Stimulated activated CD8-positive, alpha-beta memory T cell treated with anti-CD3 and anti-CD28 coated beads, Interleukin-4, amount 100 ng/mL, for 4 hours (primary cell): ENCODE measurements around the gene CROCC2.

Source experiments
- DNase-seq, 2 donors: peaks; one replicate each; pipeline ENCODE4 v3.0.0-alpha.2; 2020; ENCODE audit warnings: low read depth in 2 of 2, low spot score in 1 of 2

The CROCC2 gene

GRCh38 chr2:240906141-240906910 lies at the start of gene CROCC2:
Gene CROCC2, plus strand, starts transcription at chr2:240906336. Its CDS starts 178 bp downstream, at chr2:240906514.
- no peak for DNase-seq

DNA sequence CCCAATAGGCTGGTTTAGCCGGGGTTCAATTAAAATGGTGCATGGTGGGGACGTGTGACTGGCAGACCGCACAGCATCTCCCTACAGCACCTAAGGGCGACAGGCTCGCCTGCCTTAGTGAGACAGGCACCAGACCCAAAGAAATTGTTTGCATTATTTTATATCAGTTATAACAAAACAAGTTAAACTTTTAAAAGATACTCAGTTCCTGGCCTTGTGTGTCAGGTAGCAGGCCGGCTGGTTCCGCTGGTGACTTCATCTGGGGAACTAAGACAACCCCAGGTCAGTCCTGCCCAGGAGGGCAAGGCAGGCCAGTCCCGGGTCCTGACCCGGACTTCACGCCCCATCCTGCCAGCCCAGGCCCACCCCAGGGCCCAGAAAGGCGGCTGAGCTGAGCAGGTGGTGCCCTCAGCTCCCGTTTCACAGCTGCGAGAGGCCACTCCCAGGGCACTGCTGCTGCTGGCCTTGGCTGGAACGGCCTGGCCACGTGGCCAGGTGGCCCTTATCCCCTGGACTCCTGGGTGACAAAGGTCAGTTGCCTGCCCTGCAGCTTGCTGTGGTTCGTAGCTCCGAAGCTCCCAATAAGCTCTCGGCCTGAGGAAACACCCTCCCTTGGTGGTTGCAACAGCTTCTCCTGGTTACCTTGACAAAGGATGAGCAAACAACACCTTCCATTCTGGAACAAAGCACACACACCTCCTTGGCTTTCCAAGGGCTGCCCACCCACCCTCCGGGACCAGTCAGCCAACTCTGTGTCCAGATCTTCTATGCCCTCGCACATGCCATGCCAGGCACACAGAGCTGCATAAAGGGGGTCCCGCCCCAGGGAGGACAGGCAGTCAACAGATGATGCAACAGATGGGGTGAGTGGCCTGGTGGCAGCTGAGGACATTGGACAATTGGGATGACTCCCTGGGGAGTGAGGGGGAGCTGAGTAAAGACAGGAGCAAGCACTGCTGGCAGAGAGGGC lies 48.8 kb upstream of the CROCC2 start:
- DNase-seq, result no peak

GRCh38 chr2:240858321-240858720 lies 47.8 kb upstream of the CROCC2 start:
- DNase-seq, result no peak

DNA sequence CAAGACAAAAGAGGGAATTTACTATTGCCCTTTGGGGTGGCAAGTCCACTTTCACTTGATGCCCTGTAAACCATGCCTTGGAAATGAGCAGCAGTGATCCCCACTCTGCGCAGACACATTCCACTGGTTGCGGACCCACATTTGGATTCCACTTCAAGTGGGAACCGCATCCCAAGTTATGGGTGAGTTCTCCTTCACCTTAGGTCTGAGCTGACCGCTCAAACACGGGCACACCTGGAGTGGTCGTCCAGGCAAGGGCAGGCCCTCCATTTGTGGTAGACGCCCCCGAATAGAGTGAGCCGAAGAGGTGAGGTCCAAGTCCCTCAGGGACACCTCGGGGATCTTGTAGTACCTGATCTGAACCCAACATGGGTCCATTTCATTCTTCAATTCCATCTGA lies 47.3 kb upstream of the CROCC2 start:
- DNase-seq, result no peak

GRCh38 chr2:240861547-240861946 lies 44.6 kb upstream of the CROCC2 start:
- DNase-seq, result no peak

- no peak for DNase-seq
Measured at GRCh38 chr2:240864475-240864874, 41.7 kb upstream of the CROCC2 start.

GRCh38 chr2:240865391-240865790 lies 40.7 kb upstream of the CROCC2 start:
- no peak for DNase-seq

DNA sequence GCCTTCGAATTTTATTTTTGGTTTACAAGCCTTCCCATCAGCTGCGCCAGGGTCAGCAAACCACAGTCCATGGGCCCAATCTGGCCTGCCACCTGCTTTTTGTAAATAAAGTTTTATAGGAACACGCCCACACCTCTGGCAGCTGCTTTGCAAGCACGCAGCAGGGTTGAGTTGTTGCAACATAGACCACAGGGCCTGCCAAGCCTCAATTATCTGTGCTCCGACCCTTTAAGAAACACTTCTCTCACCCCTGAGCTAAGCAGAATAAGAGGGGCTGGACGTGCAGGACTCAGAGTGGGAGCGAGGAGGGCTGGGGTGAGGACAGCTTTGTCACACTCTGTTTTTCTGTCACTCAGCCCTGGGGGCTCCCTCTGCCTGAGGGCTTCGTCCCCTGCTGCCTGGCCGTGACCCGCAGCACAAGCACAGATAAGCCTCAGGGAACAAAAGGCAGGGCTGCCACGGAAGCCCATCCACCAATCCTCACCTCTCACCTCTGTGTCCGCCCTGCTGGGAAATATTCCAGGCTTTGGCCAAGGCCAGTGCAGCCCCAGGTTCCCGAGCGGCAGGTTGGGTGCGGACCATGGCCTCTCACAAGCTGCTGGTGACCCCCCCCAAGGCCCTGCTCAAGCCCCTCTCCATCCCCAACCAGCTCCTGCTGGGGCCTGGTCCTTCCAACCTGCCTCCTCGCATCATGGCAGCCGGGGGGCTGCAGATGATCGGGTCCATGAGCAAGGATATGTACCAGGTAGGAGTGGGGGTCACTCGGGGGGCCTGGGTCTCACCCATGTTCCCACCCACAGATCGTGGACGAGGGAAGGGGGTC lies 37.6 kb upstream of the CROCC2 start, which contains the start of gene AGXT:
Gene AGXT (plus strand): TSS at position 539 of the 823 bp plus-strand sequence. CDS start 42 bp downstream, at position 581.
- no peak for DNase-seq

GRCh38 chr2:240869109-240869955 lies 36.8 kb upstream of the CROCC2 start:
- DNase-seq, result no peak

DNA sequence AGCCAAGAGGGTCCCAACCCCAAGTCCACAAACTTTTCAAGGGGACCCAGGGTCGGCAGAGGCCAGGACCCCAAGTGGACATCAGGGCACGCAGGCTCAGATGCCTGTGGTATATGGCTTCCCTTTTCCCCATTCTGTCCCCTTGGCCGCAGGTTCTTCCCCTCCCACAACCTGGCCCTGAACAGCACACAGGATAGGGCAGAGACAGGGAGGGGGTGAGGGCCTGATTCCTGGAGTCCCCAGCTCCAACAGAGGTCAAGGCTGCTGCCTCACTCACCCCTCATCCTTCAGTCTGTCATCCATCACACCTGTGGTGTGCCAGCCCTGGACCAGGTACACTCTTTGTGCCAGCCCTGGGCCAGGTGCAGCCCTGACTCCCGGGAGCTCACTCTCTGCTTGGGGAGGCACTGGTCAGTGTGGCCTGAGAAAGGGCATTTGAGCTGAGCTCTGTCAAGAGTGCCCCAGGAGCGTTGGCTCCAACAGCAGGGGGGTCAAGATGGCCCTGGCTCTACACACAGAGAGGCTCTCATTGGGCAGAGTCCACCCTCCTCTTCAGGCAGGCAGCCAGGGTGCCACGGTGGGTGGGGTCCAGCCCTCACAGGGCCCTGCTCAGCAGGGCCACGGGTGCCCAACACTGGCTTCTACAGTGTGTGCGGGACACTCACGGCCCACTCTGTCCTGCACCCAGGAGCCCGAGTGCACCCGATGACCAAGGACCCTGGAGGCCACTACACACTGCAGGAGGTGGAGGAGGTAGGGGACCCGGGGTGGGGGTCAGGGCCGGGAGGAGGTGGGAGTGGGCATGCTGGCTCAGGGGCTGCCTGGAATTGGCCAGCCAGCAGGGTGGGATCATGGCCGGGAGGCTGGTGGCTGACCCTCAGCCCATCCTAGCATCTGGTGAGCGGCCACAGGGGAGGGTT lies 35.9 kb upstream of the CROCC2 start:
- DNase-seq, result no peak

GRCh38 chr2:240871071-240871958 lies 34.8 kb upstream of the CROCC2 start:
- no peak for DNase-seq

DNA sequence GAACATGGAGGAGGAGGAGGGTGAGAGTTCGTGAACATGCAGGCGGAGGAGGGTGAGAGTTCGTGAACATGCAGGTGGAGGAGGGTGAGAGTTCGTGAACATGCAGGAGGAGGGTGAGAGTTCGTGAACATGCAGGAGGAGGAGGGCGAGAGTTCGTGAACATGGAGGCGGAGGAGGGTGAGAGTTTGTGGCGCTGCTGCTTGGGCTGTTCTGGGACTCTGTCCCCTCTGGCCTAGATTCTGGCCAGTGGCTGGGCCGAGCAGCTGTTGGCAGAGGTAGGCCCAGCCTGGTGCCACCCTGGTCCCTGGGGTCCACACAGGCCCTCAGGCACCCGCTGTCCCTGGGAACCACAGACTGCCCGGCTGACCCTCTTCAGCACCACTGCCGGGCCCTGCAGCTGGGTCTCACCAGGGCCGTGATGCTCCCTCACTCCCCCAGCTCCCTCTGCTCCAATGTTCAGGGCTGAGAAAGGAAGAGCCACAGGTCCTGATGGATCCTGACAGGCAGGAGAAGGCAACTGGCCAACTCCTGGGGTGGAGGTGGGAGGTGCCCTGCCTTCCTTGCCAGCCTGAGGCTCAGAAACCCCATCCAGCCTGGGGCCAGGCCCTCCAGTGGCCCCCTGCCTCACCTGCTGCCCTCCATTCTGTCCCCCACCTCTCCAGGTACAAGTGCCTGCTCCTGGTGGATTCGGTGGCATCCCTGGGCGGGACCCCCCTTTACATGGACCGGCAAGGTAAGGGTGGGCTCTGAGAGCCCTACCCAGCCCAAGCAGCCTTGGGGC lies 33.6 kb upstream of the CROCC2 start:
- no peak for DNase-seq

DNA sequence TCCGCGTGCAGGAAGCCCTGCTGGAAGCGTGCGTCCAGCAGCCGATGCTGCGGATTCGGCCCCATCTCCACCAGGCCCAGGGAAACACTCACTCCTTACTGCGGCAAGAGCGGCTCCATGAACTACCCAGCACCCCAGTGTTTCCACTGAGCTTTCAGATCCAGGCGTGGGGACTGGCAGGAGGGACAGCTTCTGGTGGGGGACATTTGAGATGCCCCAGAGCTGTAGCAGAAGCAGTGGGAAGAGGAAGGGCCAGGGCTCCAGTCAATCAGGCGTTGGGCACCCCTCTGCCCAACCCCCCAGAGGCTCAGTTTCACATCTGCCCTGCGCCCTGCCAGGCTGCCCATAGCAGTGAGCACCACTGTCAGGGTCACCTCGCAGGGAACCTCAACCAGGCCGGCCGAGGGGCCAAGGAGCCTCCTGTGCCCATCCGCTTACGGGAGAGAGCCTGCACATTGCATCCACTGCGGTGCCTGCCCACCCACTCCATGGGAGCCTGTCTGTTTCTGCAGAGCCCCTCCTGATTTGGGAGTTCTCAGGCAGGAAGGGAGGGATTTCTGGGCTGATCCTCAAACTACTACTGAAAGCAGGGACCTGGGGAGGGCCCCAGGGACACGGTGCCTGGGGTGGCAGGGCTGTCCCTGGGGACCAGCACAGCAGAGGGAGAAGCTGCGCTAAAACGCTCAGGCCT lies 32.9 kb upstream of the CROCC2 start:
- no peak for DNase-seq

- DNase-seq, result no peak
Measured at GRCh38 chr2:240873805-240874714, 32.1 kb upstream of the CROCC2 start.

- no peak for DNase-seq
Measured at GRCh38 chr2:240874715-240875227, 31.4 kb upstream of the CROCC2 start.
